GM18526 (cell line): ENCODE data around the gene RPL18.

Experiments
- POLR2A ChIP-seq: IDR thresholded peaks from 3 replicates; pipeline ENCODE4 v1.6.1; 2011; ENCODE audit not compliant: insufficient read length; ENCODE audit errors: extremely low read depth

The RPL18 gene

DNA sequence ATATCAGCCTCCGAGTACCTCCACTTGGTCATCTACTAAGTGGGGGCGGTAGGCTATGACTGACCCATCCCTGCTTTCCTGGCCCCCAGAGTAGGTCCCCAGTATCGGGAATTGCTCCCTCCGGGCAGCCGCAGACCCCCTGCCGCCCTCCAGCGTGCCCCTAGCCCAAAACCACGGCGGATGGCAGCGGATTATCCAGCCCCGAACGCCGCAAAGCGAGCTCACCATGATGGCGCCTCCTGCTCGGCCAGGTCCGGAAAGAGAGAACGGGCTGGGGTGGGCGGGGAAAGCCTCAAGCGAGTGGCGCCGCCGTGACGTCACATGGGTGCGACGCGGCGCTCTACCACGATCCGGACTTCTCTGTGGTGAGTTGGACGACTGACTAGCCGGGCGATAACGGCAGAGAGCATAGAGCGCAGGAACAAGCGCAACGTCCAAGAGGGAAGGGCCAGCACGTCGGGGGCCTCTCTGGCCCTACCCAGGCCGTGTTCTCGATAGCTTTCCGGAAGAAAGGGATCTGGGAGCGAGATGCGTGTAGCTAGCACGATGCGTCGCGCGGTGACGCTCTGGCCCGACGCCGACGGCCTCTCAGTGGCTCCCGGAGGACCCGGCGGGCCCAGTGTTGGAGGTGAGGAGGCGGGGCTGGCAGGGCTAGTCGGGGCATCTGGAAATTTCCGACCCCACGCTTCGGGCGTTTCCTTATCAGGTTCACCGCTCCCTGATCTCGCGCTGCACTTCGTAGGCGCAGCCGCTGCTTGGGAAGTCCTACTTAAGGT is at the start of gene RPL18, which contains the start of gene SPHK2:
Gene RPL18 (minus strand): TSS at position 263 of the 776 bp plus-strand sequence. CDS start 35 bp downstream, at position 228.
Gene SPHK2 (plus strand): TSS at position 591 of the 776 bp plus-strand sequence. CDS start 1,009 bp downstream, outside the sequence.
- TF ChIP-seq POLR2A: peak; percentile 99

- no peak for TF ChIP-seq POLR2A
Measured at GRCh38 chr19:48668761-48669160, 49.8 kb upstream of the RPL18 start.

GRCh38 chr19:48668332-48668731 is 49.4 kb upstream of the RPL18 start:
- TF ChIP-seq POLR2A: no peak

DNA sequence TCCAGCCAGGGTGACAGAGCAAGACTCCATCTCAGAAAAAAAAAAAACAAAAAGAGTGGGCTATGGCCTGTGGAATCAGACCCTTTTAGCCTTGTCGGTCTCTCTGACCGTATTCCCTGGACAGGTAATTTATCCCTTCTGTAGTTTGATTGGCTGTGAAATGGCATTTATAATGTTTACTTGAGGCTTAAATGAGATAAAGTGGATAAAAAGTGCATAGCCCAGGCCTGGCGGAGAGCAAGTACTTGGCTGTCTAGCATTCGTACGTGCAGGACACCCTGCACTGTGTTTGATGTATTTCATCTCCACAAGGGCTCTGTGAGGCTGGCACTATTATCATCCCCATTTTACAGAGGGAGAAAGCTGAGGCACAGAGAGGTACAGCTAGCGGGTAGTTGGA is 46.8 kb upstream of the RPL18 start:
- TF ChIP-seq POLR2A: no peak

DNA sequence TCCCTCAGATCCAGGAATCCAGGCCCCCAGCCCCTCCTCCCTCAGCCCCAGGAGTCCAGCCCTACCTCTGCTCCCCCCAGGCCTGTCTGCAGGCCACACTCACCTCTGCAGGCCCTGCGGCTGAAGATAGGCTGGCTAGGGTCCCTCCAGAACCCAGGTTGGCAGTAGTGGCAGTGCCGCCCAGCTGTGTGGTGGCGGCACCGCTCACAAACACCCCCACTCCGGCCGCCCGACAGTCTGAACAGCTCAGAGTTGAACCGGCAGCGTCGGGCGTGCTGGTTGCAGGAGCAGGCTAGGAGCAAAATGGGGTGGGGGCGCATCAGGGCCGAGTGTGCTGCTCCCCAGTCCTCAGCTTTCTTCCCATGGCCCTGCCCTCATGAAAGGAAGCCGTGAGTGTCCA is 45.5 kb upstream of the RPL18 start:
- TF ChIP-seq POLR2A: no peak

DNA sequence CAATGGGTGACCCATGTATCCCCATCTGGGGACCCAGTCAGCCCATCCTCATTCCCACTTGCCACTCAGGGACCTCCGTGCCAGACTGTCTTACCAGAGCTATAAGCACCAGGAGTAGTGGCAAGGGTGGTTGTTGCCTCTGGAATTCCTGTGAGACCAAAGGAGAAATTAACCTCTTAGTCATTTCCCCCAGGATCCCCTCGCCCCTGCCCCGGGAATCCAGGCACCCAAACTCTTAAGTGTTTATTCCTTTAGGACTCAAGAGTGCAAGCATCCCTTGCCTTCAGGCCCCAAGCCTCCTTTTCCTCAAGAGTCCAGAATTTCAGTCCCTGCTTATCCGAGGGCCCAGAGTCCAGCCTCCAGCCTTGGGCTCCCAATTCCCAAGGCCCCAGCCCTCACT is 44.7 kb upstream of the RPL18 start:
- TF ChIP-seq POLR2A: no peak

- TF ChIP-seq POLR2A: no peak
Measured at GRCh38 chr19:48661711-48662090, 42.7 kb upstream of the RPL18 start.

- no peak for TF ChIP-seq POLR2A
Measured at GRCh38 chr19:48660852-48661710, 42.1 kb upstream of the RPL18 start.

GRCh38 chr19:48659768-48660167 is 40.8 kb upstream of the RPL18 start:
- TF ChIP-seq POLR2A: no peak

DNA sequence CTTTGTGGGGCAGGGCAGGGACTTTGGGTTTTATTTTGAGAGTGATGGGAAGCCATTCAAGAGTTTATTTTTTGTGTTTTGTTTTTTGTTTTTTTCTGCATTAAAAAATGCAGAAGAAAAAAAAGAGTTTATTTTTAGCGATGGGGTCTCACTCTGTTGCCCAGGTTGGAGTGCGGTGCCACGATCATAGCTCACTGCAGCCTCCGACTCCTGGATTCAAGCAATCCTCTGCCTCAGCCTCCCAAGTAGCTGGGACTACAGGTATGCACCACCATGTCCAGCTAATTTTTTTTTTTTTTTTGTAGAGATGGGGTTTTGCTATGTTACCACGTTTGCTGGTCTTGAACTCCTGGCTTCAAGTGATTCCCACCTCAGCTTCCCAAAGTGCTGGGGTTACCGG is 39.5 kb upstream of the RPL18 start:
- TF ChIP-seq POLR2A: no peak

- TF ChIP-seq POLR2A: no peak
Measured at GRCh38 chr19:48656840-48657474, 38.0 kb upstream of the RPL18 start.

GRCh38 chr19:48654299-48655059 is 35.5 kb upstream of the RPL18 start:
- TF ChIP-seq POLR2A: no peak

DNA sequence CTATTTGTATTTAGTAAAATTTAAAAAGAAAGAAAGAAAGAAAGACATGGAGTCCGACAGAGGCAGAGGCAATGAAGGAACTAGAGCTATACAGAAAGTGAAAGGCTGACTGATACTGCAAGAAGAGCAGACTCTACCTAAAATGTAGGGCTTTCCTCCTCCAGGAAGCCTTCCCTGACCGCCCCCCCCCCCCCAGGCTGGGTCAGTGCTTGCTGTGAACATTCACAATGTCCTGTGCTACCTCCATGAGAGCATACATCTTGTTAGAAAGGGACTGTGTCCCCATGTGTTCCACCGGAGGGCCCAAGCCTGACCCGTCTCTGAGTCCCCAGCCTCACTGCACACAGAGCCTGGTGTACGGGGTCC is 32.7 kb upstream of the RPL18 start:
- TF ChIP-seq POLR2A: no peak

DNA sequence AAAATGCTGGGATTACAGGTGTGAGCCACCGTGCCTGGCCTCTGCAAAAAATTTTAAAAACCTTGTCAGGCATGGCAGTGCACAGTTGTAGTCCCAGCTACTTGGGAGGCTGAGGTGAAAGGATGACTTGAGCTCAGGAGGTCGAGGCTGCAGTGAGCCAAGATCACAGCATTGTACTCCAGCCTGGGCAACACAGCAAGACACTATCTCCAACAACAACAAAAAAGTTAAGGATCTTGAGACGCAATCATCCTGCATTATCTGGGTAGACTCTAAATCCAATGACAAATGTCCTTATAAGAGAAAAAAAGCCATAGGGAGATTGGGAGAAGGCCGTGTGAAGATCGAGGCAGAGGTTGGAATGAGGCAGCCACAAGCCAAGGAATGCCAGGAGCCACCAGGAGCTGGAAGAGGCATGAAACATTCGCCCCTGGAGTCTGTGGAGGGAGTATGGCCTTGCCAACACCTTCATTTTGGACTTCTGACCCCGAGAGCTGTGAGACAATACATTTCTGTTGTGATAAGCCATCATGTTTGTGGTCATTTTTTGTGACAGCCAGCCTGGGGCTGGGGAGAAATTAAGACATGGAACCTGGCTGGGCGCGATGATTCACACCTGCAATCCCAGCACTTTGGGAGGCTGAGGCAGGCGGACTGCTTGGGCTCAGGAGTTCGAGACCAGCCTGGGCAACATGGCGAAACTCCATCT is 32.1 kb upstream of the RPL18 start:
- no peak for TF ChIP-seq POLR2A
